SK-N-SH treated with all-trans-retinoic acid at 6 μM for 48 hours (cell line): ENCODE measurements around the gene ZNG1E.
"Not testable (repeated sequence)": the region's sequence is repeated elsewhere in the genome, so short reads cannot be mapped to it uniquely, and the experiment has no call there.

Experiments used
- ARNTL ChIP-seq: fragments of 450-650 bp; formaldehyde crosslinking; IDR thresholded peaks from 2 replicates; pipeline ENCODE4 v1.5.0; 2020; ENCODE audit warnings: low read depth, mild to moderate bottlenecking, moderate library complexity, borderline replicate concordance
- CREB5 ChIP-seq: fragments of 250-450 bp; sonication (Bioruptor Pico); IDR thresholded peaks from 2 replicates; pipeline ENCODE4 v1.5.1; 2020; ENCODE audit warnings: low read depth, mild to moderate bottlenecking, moderate library complexity
- CSRNP3 ChIP-seq: fragments of 250-450 bp; sonication (Bioruptor Pico); IDR thresholded peaks from 2 replicates; pipeline ENCODE4 v1.5.1; 2021; ENCODE audit warnings: mild to moderate bottlenecking, moderate library complexity
- TCF4 ChIP-seq: fragments of 250-450 bp; sonication (Bioruptor Pico); IDR thresholded peaks from 2 replicates; pipeline ENCODE4 v1.8.0; 2021; ENCODE audit warnings: mild to moderate bottlenecking, moderate library complexity, borderline replicate concordance

- not testable (repeated sequence) for TF ChIP-seq CSRNP3 (CRISPR knock-in tag); CREB5; TCF4 (CRISPR knock-in tag); ARNTL
Measured at GRCh38 chr9:65737096-65737564, 61.4 kb downstream of the ZNG1E start, which contains the start of gene FOXD4L4.
